K562 (cell line): ENCODE measurements around the gene NEK2. TPM values are rescaled to one million over a fixed set of nuclear protein-coding genes. Genes with fewer than 3 reads are reported as not detected.

ENCODE experiments used
- EWSR1 ChIP-seq: fragments of 450-650 bp; IDR thresholded peaks from 2 replicates; pipeline ENCODE4 v1.6.1; 2018; ENCODE audit warnings: borderline replicate concordance, mild to moderate bottlenecking, low read depth, moderate library complexity; ENCODE audit not compliant: partially characterized antibody
- FUS ChIP-seq: fragments of 200-400 bp; formaldehyde crosslinking; optimal IDR thresholded peaks from 2 replicates; pipeline ENCODE3; 2017; ENCODE audit warnings: low read depth, low read length
- HMG20B ChIP-seq: fragments of 250-450 bp; sonication (Bioruptor Pico); IDR thresholded peaks from 2 replicates; pipeline ENCODE4 v1.5.0; 2021; ENCODE audit warnings: mild to moderate bottlenecking
- HNRNPLL ChIP-seq: fragments of 200-400 bp; formaldehyde crosslinking; IDR thresholded peaks from 2 replicates; pipeline ENCODE4 v1.6.1; 2017; ENCODE audit warnings: low read length, low read depth, mild to moderate bottlenecking; ENCODE audit not compliant: poor library complexity, severe bottlenecking
- HSF4 ChIP-seq: fragments of 250-450 bp; sonication (Bioruptor Pico); IDR thresholded peaks from 2 replicates; pipeline ENCODE4 v2.1.2; 2022; ENCODE audit warnings: mild to moderate bottlenecking, moderate library complexity, borderline replicate concordance
- NFIC ChIP-seq: fragments of 450-650 bp; IDR thresholded peaks from 2 replicates; pipeline ENCODE4 v1.6.1; 2017; ENCODE audit warnings: mild to moderate bottlenecking, inconsistent platforms
- NFRKB ChIP-seq: fragments of 450-650 bp; IDR thresholded peaks from 2 replicates; pipeline ENCODE4 v1.6.1; 2016; ENCODE audit warnings: low read depth
- NFYB ChIP-seq: IDR thresholded peaks from 2 replicates; pipeline ENCODE4 v1.6.1; 2011; ENCODE audit warnings: mild to moderate bottlenecking, moderate library complexity; ENCODE audit not compliant: insufficient read length; ENCODE audit errors: extremely low read depth
- RBM25 ChIP-seq: fragments of 200-400 bp; formaldehyde crosslinking; IDR thresholded peaks from 2 replicates; pipeline ENCODE4 v1.6.1; 2018; ENCODE audit warnings: low read length, low read depth, moderate library complexity; ENCODE audit not compliant: severe bottlenecking
- SIX5 ChIP-seq, 2 experiments: IDR thresholded peaks; 2 replicates each; pipeline ENCODE4 v1.6.1; 2011; ENCODE audit warnings: low read length in 2 of 2, borderline replicate concordance in 1 of 2, low read depth in 1 of 2, mild to moderate bottlenecking in 1 of 2, moderate library complexity in 1 of 2; ENCODE audit not compliant: insufficient read depth in 1 of 2
- TAF7 ChIP-seq: fragments of 450-650 bp; IDR thresholded peaks from 2 replicates; pipeline ENCODE4 v1.6.1; 2016; ENCODE audit warnings: missing genetic modification characterization, missing compliant biosample characterization
- XRCC5 ChIP-seq: fragments of 200-400 bp; formaldehyde crosslinking; IDR thresholded peaks from 2 replicates; pipeline ENCODE4 v1.6.1; 2017; ENCODE audit warnings: low read depth, mild to moderate bottlenecking, low read length
- ZNF696 ChIP-seq: fragments of 250-450 bp; sonication (Bioruptor Pico); conservative IDR thresholded peaks from 2 replicates; pipeline ENCODE4 v1.4.0; 2020; ENCODE audit warnings: mild to moderate bottlenecking, moderate library complexity
- ZNF785 ChIP-seq: fragments of 250-450 bp; sonication (Bioruptor Pico); IDR thresholded peaks from 2 replicates; pipeline ENCODE4 v1.4.0; 2020; ENCODE audit warnings: mild to moderate bottlenecking
- polyA plus RNA-seq, 8 experiments: library from polyadenylated mRNA; depleted of rRNA in 4 of 8; stranded (reverse) in 5 of 8; unstranded in 3 of 8; fragments of >200 nt; fragmentation: Nextera tagmentation in 2 of 8; fragmentation: Illumina TruSeq in 1 of 8; extraction: Ambion mirVana in 2 of 8; extraction: Trizol in 1 of 8; gene quantifications; 2 replicates each; pipeline versions ENCODE4 v1.2.1 to v1.2.3, GENCODE V29; 2011 to 2014; ENCODE audit warnings: inconsistent platforms in 1 of 8, missing spikeins in 1 of 8
- total RNA-seq, 7 experiments: library from RNA; depleted of rRNA in 6 of 7; stranded (reverse); fragments of >200 nt in 6 of 7; fragmentation: Illumina TruSeq in 2 of 7; extraction: Trizol in 2 of 7; gene quantifications; 2 replicates each; pipeline versions ENCODE4 v1.2.1 to v1.2.3, GENCODE V29; 2011 to 2021; ENCODE audit warnings: low replicate concordance in 1 of 7
- TF ChIP-seq, protein P1 (sequence below): fragments of 250-450 bp; sonication (Bioruptor Pico); IDR thresholded peaks from 2 replicates; pipeline ENCODE4 v1.8.0; 2022; ENCODE audit warnings: moderate library complexity, mild to moderate bottlenecking, inconsistent platforms
- TF ChIP-seq, protein P2 (sequence below): fragments of 450-650 bp; IDR thresholded peaks from 2 replicates; pipeline ENCODE4 v1.6.1; 2018; ENCODE audit not compliant: partially characterized antibody
- TF ChIP-seq, protein P3 (sequence below): fragments of 450-650 bp; formaldehyde crosslinking; IDR thresholded peaks from 2 replicates; pipeline ENCODE4 v1.4.0; 2022; ENCODE audit warnings: missing genetic modification characterization
- TF ChIP-seq, protein P4 (sequence below): fragments of 450-650 bp; IDR thresholded peaks from 2 replicates; pipeline ENCODE4 v1.7.1; 2018; ENCODE audit warnings: mild to moderate bottlenecking, low read depth; ENCODE audit not compliant: partially characterized antibody

The NEK2 gene
- total and polyA plus RNA-seq, 9 of the 15 experiments (the other 6 are each of a cell fraction or from before 2014, with no cell fraction given), result 30.0 to 74.7 (median 66.4) TPM

DNA sequence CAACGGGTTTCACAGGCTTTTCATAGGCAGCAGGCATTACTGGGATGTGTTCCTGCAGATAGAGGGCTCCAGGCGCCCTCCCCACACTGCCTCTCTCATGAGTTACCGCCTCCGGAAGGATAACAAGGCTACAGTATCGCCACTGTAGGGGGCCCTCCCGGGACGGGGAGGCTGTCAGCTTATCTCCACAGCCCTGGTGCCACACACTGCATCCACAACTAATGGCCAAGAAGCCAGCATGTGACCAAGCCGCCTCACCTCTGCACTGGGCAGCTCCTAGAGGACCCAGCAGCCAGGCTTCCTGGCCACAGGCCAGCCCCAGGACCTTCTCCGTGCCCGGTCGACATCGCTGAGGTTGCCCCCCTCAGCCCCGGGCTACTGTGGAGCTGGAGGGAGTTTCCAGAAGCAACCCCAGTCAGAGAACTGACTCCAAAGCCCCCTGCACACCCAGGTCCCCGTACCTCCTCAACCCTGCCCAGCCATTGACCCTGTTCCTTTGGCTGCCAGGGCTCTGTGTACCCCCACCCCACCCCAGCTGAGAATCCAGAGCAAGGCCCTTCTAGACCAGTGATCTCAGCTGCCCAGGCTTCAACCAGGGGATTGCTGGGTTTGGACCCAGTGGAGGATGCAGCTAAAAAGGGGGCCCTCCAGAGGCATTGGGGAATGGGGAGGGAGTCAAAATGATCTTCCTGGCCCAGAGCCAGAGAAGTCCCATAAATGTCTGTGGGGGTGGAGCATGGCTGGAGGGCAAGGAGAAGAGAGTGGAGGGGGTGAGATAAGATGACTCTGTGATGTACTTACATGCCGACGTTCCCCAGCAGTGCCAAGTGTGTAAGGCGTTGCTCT lies 45.0 kb downstream of the NEK2 start (continued):
- TF ChIP-seq SIX5 (IDR thresholded peaks at IDR 0.05; ENCODE audit: borderline replicate concordance in 1 of 2, insufficient read depth in 1 of 2, low read depth in 1 of 2, low read length in 2 of 2) (no peak), FUS (no peak), NFRKB (peak; percentile 69; the same call in 1 of the 2 replicates), HMG20B (CRISPR knock-in tag) (no peak), TAF7 (tag) (peak; percentile 28; the same call in 1 of the 2 replicates), ZNF785 (CRISPR knock-in tag) (no peak), HNRNPLL (peak; percentile 22), NFIC (peak; percentile 100), NFYB (no peak), RBM25 (no peak), EWSR1 (no peak), ZNF696 (no peak), HSF4 (0 out of 2 replicates have a peak, but pooled peaks have one; percentile 62), XRCC5 (peak; percentile 63)
- TF ChIP-seq, protein P1, sequence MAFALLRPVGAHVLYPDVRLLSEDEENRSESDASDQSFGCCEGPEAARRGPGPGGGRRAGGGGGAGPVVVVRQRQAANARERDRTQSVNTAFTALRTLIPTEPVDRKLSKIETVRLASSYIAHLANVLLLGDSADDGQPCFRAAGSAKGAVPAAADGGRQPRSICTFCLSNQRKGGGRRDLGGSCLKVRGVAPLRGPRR (CRISPR knock-in tag), result no peak
- TF ChIP-seq, protein P2, sequence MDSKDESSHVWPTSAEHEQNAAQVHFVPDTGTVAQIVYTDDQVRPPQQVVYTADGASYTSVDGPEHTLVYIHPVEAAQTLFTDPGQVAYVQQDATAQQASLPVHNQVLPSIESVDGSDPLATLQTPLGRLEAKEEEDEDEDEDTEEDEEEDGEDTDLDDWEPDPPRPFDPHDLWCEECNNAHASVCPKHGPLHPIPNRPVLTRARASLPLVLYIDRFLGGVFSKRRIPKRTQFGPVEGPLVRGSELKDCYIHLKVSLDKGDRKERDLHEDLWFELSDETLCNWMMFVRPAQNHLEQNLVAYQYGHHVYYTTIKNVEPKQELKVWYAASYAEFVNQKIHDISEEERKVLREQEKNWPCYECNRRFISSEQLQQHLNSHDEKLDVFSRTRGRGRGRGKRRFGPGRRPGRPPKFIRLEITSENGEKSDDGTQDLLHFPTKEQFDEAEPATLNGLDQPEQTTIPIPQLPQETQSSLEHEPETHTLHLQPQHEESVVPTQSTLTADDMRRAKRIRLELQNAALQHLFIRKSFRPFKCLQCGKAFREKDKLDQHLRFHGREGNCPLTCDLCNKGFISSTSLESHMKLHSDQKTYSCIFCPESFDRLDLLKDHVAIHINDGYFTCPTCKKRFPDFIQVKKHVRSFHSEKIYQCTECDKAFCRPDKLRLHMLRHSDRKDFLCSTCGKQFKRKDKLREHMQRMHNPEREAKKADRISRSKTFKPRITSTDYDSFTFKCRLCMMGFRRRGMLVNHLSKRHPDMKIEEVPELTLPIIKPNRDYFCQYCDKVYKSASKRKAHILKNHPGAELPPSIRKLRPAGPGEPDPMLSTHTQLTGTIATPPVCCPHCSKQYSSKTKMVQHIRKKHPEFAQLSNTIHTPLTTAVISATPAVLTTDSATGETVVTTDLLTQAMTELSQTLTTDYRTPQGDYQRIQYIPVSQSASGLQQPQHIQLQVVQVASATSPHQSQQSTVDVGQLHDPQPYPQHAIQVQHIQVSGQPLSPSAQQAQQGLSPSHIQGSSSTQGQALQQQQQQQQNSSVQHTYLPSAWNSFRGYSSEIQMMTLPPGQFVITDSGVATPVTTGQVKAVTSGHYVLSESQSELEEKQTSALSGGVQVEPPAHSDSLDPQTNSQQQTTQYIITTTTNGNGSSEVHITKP, result peak; percentile 96
- TF ChIP-seq, protein P3, sequence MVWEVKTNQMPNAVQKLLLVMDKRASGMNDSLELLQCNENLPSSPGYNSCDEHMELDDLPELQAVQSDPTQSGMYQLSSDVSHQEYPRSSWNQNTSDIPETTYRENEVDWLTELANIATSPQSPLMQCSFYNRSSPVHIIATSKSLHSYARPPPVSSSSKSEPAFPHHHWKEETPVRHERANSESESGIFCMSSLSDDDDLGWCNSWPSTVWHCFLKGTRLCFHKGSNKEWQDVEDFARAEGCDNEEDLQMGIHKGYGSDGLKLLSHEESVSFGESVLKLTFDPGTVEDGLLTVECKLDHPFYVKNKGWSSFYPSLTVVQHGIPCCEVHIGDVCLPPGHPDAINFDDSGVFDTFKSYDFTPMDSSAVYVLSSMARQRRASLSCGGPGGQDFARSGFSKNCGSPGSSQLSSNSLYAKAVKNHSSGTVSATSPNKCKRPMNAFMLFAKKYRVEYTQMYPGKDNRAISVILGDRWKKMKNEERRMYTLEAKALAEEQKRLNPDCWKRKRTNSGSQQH (CRISPR knock-in tag), result no peak
- TF ChIP-seq, protein P4, sequence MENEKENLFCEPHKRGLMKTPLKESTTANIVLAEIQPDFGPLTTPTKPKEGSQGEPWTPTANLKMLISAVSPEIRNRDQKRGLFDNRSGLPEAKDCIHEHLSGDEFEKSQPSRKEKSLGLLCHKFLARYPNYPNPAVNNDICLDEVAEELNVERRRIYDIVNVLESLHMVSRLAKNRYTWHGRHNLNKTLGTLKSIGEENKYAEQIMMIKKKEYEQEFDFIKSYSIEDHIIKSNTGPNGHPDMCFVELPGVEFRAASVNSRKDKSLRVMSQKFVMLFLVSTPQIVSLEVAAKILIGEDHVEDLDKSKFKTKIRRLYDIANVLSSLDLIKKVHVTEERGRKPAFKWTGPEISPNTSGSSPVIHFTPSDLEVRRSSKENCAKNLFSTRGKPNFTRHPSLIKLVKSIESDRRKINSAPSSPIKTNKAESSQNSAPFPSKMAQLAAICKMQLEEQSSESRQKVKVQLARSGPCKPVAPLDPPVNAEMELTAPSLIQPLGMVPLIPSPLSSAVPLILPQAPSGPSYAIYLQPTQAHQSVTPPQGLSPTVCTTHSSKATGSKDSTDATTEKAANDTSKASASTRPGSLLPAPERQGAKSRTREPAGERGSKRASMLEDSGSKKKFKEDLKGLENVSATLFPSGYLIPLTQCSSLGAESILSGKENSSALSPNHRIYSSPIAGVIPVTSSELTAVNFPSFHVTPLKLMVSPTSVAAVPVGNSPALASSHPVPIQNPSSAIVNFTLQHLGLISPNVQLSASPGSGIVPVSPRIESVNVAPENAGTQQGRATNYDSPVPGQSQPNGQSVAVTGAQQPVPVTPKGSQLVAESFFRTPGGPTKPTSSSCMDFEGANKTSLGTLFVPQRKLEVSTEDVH, result no peak
